Measurements from ENCODE around the gene FCGR3A.
"Not testable (repeated sequence)": the region's sequence is repeated elsewhere in the genome, so short reads cannot be mapped to it uniquely, and the experiment has no call there.

The FCGR3A gene

GRCh38 chr1:161556990-161557389 lies 7.4 kb upstream of the FCGR3A start:
- not testable (repeated sequence) for DNase-seq (ENCODE audit: low read depth in 2 of 2)

GRCh38 chr1:161556143-161556542 lies 6.5 kb upstream of the FCGR3A start:
- not testable (repeated sequence) for DNase-seq (ENCODE audit: low read depth in 2 of 2)

DNA sequence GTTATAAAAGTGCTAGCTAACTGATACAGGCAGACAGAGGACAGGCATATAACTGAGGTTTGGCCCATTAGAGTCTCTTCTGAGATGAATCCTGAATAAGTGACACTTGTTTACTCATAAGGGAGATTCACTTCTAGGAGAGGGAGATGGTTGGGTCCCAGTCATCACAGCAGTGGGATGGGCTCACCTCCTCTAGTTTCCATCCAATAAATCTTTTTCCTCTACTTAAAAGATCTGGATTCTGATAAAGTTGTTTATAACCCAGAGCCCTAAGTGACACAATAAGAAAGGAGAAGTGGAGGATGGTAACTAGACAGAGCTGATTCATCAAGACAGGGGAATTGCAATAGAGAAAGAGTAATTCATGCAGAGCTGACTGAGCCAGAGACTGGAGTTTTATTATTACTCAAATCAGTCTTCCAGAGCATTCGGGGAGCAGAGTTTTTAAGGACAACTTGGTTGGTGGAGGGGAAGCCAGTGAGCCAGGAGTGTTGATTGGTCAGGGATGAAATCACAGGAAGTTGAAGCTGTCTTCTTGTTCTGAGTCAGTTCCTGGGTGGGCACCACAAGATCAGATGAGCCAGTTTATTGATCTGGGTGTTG lies 5.3 kb upstream of the FCGR3A start:
- DNase-seq (ENCODE audit: low read depth in 2 of 2), result peak in 1 of 2 donors; percentile 19

- not testable (repeated sequence) for DNase-seq (ENCODE audit: low read depth in 2 of 2)
Observed at GRCh38 chr1:161554340-161554739, 4.7 kb upstream of the FCGR3A start.

- DNase-seq (ENCODE audit: low read depth in 2 of 2), result not testable (repeated sequence)
Observed at GRCh38 chr1:161553631-161554030, 4.0 kb upstream of the FCGR3A start.

GRCh38 chr1:161550942-161551341 lies 1.3 kb upstream of the FCGR3A start:
- DNase-seq (ENCODE audit: low read depth in 2 of 2), result not testable (repeated sequence)

DNA sequence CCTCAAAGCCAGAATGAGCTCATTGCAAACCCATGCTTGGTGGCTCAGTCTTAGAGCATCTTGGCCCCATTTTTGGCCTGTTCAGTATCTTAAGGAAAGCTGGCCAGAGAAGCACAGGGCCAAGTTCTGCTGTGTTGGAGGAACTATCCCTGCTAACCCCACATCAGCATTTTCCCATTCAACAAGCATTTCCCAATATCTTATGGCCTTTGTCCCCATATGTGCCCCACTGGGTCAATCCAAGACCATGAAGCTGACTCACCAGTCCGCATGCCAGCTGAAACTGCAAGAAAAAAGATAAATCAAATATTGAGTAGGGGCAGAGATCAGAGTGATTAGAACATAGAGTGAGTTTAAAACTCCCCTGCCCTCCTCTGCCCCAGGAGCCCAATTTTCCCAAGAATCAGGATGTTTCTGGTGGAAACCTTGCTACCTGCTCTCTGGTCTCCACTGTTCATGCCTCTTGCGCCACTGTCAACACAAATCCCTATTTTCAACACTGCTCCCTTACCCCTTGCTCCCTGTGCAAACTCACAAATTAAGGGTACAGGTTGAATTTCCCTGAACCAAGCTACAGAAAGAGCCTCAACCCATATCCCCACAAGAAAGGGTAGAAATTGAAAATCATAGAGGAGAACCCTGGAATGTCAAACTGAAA lies 740 bp downstream of the FCGR3A start:
- DNase-seq (ENCODE audit: low read depth in 2 of 2), result not testable (repeated sequence)

DNA sequence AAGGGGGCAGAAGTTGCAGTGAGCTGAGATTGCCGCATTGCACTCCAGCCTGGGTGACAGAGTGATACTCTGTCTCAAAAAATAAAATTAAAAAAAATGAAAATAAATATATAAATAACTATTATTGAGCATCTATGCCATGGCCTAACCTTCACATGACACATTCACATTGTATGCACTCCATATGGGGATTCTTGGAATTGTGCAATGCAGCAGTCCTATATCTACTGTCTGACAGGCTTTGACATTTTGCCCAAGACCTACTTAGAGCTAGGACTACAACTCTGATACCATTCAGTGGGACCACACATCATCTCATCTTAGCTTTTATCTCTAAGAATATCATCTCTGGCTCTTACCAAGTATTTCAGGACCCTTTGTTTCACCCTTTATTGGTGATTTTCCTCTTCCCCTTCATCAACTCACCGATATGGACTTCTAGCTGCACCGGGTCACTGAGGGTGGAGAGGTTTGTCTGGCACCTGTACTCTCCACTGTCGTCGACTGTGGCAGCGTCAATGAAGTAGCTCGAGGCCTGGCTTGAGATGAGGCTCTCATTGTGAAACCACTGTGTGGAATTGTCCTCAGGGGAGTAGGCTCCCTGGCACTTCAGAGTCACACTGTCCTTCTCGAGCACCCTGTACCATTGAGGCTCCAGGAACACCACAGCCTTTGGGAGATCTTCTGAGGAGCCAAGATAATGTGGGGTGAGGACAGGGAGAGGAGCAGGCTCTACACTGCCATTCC lies 1.4 kb downstream of the FCGR3A start:
- not testable (repeated sequence) for DNase-seq (ENCODE audit: low read depth in 2 of 2)

GRCh38 chr1:161545005-161545731 lies 4.5 kb downstream of the FCGR3A start:
- not testable (repeated sequence) for DNase-seq (ENCODE audit: low read depth in 2 of 2)

DNA sequence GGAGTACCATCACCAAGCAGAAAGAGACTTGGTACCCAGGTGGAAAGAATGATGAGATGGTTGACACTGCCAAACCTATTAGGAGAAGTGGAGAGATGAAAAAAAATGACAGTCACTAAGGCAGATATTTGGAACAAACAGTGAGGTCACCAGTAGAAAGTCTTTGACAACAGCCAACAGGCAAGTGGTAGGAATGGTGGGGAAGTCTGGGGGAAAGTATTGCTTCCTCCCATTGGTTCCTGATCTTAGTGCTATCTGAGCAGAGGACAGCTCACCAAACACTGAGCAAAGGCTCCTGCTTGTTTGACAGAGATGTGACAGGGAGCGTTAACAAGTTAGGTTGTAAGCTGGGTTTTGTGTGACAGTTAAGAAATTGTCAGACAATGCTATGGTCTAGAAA lies 6.5 kb downstream of the FCGR3A start:
- DNase-seq (ENCODE audit: low read depth in 2 of 2), result not testable (repeated sequence)

DNA sequence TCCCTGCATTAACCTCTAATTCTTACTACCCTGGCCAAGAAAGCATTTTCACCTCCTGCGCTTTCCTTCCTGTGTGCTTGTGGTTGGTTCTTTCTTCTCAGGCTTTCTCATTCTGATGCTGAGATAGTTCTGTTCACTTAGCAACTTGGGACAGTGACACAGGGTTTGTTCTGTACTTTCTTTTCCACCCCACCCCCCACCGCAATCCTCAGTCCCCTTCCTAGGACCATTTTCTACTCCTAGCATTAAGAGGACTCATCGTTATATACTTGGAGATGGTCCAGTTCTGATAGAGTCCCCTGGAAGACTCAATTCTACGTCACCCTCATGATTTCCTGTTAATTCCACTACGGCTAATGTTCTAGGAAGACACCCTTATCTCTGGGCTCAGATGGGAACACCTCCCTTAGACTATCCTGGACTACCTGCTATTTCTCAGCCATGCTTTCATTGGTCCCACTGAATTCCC lies 7.5 kb downstream of the FCGR3A start:
- DNase-seq (ENCODE audit: low read depth in 2 of 2), result peak in 1 of 2 donors; percentile 37

GRCh38 chr1:161540570-161540960 lies 9.1 kb downstream of the FCGR3A start:
- not testable (repeated sequence) for DNase-seq (ENCODE audit: low read depth in 2 of 2)

DNA sequence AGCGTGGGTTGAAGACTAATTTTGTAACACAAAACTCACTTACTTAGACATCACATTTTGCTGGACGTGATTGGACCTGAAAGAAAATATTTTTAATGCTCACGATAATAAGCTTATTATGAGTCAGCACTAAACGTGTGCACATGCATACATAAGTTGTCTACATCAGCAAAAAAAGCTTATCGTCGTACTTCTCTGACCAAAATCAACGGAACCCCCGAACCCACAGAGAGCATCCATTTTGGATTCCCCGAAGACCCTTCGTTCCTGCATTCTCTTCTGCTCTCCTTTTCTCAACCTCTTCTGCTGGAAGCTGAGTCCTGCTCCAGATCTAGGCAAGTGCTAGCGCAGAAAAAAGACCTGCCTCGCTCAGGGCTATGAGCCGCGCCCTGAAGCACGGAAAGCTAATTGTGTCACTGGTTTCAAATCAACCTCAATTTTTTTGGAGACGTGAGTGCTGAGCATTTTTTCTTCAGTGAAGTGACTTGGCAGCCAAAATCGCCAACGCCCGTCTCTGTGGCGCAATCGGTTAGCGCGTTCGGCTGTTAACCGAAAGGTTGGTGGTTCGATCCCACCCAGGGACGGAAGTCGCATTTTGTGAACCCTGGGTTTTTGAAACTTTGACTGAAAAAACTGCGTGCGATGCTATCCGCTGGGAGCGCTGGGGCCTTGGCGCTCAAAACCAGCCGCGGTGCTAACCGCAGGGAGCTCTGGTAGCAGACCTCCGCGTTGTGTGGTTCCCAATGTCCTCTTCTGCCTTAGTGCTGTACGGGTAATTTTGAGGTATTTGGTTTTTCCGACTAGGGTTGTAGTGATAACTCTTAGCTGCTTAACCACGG lies 9.7 kb downstream of the FCGR3A start:
- DNase-seq (ENCODE audit: low read depth in 2 of 2), result peak; percentile 79 to 98

DNA sequence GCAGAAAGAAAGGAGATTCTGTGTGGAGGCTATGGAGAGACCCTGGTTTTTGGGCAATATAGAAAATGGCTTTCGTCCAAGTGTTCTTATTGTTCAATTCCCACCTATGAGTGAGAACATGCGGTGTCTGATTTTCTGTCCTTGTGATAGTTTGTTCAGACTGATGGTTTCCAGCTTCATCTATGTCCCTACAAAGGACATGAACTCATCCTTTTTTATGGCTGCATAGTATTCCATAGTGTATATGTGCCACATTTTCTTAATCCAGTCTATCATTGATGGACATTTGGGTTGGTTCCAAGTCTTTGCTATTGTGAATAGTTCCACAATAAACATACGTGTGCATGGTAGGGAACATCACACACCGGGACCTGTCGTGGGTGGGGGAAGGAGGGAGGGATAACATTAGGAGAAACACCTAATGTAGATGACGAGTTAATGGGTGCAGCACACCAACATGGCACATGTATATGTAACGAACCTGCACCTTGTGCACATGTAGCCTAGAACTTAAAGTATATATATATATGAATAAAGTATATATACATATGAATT lies 10.6 kb downstream of the FCGR3A start:
- DNase-seq (ENCODE audit: low read depth in 2 of 2), result not testable (repeated sequence)

GRCh38 chr1:161537068-161537669 lies 12.4 kb downstream of the FCGR3A start:
- DNase-seq (ENCODE audit: low read depth in 2 of 2), result not testable (repeated sequence)

GRCh38 chr1:161532644-161533567 lies 16.7 kb downstream of the FCGR3A start:
- not testable (repeated sequence) for DNase-seq (ENCODE audit: low read depth in 2 of 2)

DNA sequence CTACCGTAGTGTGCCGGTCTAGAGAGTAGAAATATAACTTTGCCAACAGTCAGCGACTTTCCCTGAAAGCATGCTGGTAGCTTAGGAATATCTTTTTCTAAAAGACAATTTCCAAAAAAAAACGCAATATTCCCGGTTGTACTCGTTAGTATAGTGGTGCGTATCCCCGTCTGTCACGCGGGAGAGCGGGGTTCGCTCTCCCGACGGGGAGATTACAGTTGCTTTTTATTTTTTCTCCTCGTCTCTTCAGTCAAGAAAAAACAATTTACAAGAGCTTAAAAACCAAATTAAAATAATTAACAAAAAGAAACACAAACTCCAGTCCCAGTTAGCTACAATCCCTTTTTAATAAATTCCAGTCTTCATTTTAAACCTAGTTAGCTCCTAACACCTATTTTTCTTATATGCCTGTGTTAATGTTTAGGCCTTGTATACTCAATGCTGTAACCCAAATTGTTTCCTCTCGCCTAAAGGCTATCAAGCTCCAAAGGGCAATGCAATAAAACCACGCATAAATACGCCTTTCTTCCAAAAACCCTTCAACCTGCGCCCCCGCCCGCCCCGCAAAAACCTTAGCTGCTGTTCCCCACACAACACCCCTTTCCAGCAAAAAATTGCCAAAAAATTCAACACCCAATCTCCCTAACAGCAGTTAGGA lies 17.5 kb downstream of the FCGR3A start:
- no peak for DNase-seq (ENCODE audit: low read depth in 2 of 2)

Data from stimulated activated CD8-positive, alpha-beta memory T cell treated with anti-CD3 and anti-CD28 coated beads, Interleukin-2, amount 100 ng/mL, for 48 hours (primary cell).